ENCODE data around the gene PIEZO1. TPM values are rescaled to one million over a fixed set of nuclear protein-coding genes. Genes with fewer than 3 reads are reported as not detected.

The PIEZO1 gene
- total RNA-seq, 2 experiments from 2014 or later, result 206 to 220 TPM

DNA sequence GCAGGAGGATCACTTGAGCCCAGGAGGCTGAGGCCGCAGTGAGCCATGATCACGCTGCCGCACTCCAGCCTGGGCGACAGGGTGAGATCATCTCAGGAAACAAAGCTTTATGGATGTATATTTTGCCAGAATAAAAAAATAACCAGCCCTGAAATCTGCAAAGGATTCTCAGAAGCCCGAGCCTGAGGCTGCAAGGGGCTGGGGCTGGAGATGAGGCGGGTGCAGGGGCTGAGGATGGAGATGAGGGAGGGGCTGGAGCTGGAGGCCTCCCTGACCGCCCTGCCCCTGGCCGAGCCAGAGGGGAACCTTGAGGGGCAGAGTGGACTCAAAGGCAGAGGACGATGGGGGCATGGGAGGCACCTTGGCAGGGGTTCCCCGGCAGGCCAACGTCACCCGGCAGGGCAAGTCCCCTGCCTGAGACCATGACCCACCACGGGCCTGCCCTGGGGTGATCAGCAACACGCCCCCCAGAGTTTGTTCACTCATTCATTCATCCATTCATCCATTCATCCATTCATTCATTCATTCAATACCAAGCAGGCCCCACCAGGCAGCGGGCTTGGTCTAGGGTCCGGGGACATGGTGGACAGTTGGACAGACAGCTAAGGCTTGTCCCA is 32.5 kb downstream of the PIEZO1 start:
- Mint-ChIP-seq H3K27me3 (no peaks in the 10 kb centered on the region), H3K4me1 (peaks cover 4% of the 10 kb centered on the region), H3K4me3 (no peak overlapping the region), H3K9me3 (no peaks in the 10 kb centered on the region), H3K27ac (no peak overlapping the region), H3K36me3 (peaks cover 4% of the 10 kb centered on the region)
- ATAC-seq (ENCODE audit: low read depth) (no peak), DNase-seq (no peak)
- POLR2A ChIA-PET, result no interaction called here

GRCh38 chr16:88750854-88751253 is 34.2 kb downstream of the PIEZO1 start:
- ATAC-seq (ENCODE audit: low read depth) (no peak), DNase-seq (no peak)
- H3K36me3 Mint-ChIP-seq, result peaks cover 4% of the 10 kb centered on the region
- no peak overlapping the region for H3K27ac Mint-ChIP-seq
- POLR2A ChIA-PET, result interaction anchor here (0.6 kb wide), 1 partner anchor 15 kb away, joined by 8 read pairs; no protein-coding TSS in a partner anchor
- H3K27me3 Mint-ChIP-seq, result no peaks in the 10 kb centered on the region
- peaks cover 10% of the 10 kb centered on the region for H3K4me1 Mint-ChIP-seq
- H3K9me3 Mint-ChIP-seq, result no peaks in the 10 kb centered on the region
- H3K4me3 Mint-ChIP-seq, result no peak overlapping the region

DNA sequence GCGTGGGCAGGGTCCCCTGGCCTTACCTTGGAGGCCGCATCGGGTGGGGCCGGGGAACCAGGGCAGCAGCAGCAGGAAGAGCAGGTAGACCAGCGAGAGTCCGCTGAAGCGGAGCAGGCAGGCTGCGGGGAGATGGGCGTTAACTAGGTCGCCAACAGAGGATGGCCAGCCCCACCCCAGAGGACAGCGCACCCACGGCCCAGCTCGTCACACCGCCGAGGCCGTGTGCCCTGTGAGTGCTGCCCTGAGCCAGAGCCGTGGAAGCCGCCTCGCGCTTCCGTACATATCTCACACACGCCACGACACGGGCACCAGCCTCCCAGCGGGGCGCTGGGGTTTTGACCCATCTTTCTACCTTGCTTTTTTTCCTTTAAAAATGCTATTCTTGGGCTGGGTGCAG is 35.7 kb downstream of the PIEZO1 start:
- POLR2A ChIA-PET, result interaction anchor here (0.7 kb wide), 1 partner anchor 63 kb away, joined by 3 read pairs; no protein-coding TSS in a partner anchor
- H3K27ac Mint-ChIP-seq, result peak overlapping the region; percentile 12

GRCh38 chr16:88748364-88748763 is 36.7 kb downstream of the PIEZO1 start:
- ATAC-seq (ENCODE audit: low read depth), result no peak

More for the DNA sequence above, 35.7 kb downstream of the PIEZO1 start:
- Mint-ChIP-seq H3K27me3 (no peaks in the 10 kb centered on the region), H3K36me3 (peaks cover 4% of the 10 kb centered on the region), H3K4me1 (peaks cover 14% of the 10 kb centered on the region), H3K9me3 (no peaks in the 10 kb centered on the region), H3K4me3 (no peak overlapping the region)
- DNase-seq (no peak), ATAC-seq (ENCODE audit: low read depth) (no peak)

GRCh38 chr16:88747588-88748301 is 37.3 kb downstream of the PIEZO1 start:
- H3K4me1 Mint-ChIP-seq, result peaks cover 18% of the 10 kb centered on the region
- H3K9me3 Mint-ChIP-seq, result no peaks in the 10 kb centered on the region
- no peak overlapping the region for H3K4me3 Mint-ChIP-seq
- DNase-seq (peak; percentile 51), ATAC-seq (ENCODE audit: low read depth) (peak; percentile 35)
- H3K36me3 Mint-ChIP-seq, result peaks cover 4% of the 10 kb centered on the region
- POLR2A ChIA-PET, result interaction anchor here (0.7 to 4.8 kb wide), 4 partner anchors 11 to 54 kb away, joined by 3 to 25 read pairs (median 6); no protein-coding TSS in a partner anchor
- H3K27ac Mint-ChIP-seq, result peak overlapping the region; percentile 46
- no peaks in the 10 kb centered on the region for H3K27me3 Mint-ChIP-seq

More at GRCh38 chr16:88748364-88748763, 36.7 kb downstream of the PIEZO1 start:
- peaks cover 4% of the 10 kb centered on the region for H3K36me3 Mint-ChIP-seq
- DNase-seq, result no peak
- no peaks in the 10 kb centered on the region for H3K9me3 Mint-ChIP-seq
- POLR2A ChIA-PET, result interaction anchor here (1.1 to 4.8 kb wide), 2 partner anchors 10 to 33 kb away, joined by 3 to 25 read pairs; no protein-coding TSS in a partner anchor
- H3K4me1 Mint-ChIP-seq, result peaks cover 18% of the 10 kb centered on the region
- H3K27me3 Mint-ChIP-seq, result no peaks in the 10 kb centered on the region
- no peak overlapping the region for H3K4me3 Mint-ChIP-seq
- peak overlapping the region; percentile 46 for H3K27ac Mint-ChIP-seq

DNA sequence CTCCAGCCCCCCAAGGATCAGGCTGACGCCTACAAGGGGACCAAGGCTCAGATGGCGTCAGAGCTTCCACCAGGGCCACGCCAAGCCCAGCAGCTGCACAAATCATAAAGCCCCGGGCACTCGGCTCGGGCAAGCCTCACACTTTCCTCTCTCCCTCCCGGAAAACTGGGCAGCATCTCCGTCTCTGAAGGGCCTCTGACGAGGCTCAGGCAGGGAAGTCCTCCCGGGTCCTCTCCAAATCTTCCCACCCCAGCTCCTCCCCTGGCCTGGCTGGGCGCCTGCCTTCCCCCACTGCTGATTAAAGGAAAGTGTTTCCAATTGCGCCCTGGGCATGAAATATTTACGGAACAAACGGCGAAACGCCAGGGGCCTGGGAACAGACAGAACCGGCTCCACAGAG is 38.5 kb downstream of the PIEZO1 start:
- H3K27me3 Mint-ChIP-seq, result no peaks in the 10 kb centered on the region
- no peak overlapping the region for H3K4me3 Mint-ChIP-seq
- DNase-seq (no peak), ATAC-seq (ENCODE audit: low read depth) (no peak)
- peaks cover 18% of the 10 kb centered on the region for H3K4me1 Mint-ChIP-seq
- H3K9me3 Mint-ChIP-seq, result no peaks in the 10 kb centered on the region
- H3K27ac Mint-ChIP-seq, result peak overlapping the region; percentile 89
- POLR2A ChIA-PET, result interaction anchor here (0.6 to 4.8 kb wide), 5 partner anchors 34 to 752 kb away, joined by 6 to 25 read pairs (median 9); partner anchors contain the start of gene APRT
- H3K36me3 Mint-ChIP-seq, result peaks cover under 1% of the 10 kb centered on the region

DNA sequence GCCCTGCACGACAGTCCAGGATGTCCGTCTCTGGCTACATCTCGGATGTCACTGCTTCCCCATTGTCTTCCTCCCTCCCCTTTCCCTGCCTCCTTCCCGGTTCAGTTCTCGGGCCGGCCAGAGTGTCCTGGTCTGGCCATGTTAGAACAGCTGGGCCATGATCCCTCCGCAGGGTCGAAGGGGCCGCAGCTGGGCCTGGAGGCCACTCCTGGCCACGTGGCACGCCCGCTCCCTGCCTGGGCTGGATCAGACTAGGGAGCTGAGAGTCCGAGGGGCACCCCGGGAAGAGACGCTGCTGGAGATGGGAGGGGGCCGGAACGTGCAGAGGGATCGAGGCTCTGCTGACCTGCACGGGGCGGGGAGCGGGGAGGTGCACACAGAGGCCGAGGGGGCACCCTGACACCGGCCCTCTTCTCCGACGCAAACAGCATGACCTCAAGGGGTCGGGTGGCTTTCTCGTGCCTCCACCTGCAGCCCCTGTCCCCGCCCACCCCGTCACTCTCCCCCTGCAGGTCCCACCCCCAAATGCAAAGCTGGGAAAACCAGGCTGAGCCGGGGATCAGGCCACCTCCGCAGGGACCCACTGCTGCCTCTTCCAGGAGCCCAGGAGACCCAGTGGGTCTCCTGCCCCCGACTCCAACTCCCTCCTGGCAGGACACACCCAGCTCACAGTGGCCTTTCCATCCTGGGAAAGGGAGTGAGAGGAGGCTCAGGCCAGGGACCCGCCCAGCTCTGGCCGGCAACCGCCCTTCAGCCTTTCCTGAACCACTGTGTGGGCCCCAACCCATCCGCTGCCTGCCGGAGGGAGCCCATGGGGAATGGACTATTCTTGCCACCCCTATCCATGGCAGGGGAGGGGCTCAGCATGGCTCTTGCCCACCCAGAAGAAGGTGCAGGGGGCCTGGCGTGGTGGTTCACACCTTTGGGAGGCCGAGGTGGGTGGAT is 40.2 kb downstream of the PIEZO1 start:
- POLR2A ChIA-PET, result interaction anchor here (1.2 to 4.8 kb wide), 5 partner anchors 36 to 496 kb away, joined by 3 to 25 read pairs (median 7); partner anchors contain the start of genes APRT and CDT1
- Mint-ChIP-seq H3K27me3 (no peaks in the 10 kb centered on the region), H3K36me3 (peaks cover 1% of the 10 kb centered on the region), H3K4me1 (peaks cover 18% of the 10 kb centered on the region), H3K4me3 (peak overlapping the region; percentile 67), H3K27ac (peak overlapping the region; percentile 89), H3K9me3 (no peaks in the 10 kb centered on the region)
- no peak for ATAC-seq (ENCODE audit: low read depth)
- DNase-seq, result no peak

- DNase-seq (peak; percentile 81), ATAC-seq (ENCODE audit: low read depth) (no peak)
- no peaks in the 10 kb centered on the region for H3K27me3 Mint-ChIP-seq
- H3K4me1 Mint-ChIP-seq, result peaks cover 18% of the 10 kb centered on the region
- POLR2A ChIA-PET, result interaction anchor here (4.8 kb wide), 1 partner anchor 37 kb away, joined by 25 read pairs; no protein-coding TSS in a partner anchor
- no peak overlapping the region for H3K4me3 Mint-ChIP-seq
- peaks cover 1% of the 10 kb centered on the region for H3K36me3 Mint-ChIP-seq
- H3K27ac Mint-ChIP-seq, result no peak overlapping the region
- H3K9me3 Mint-ChIP-seq, result no peaks in the 10 kb centered on the region
Observed at GRCh38 chr16:88743693-88744576, 41.1 kb downstream of the PIEZO1 start.

GRCh38 chr16:88742896-88743605 is 42.0 kb downstream of the PIEZO1 start:
- Mint-ChIP-seq H3K27ac (no peak overlapping the region), H3K4me1 (peaks cover 17% of the 10 kb centered on the region), H3K4me3 (no peak overlapping the region), H3K36me3 (peaks cover 1% of the 10 kb centered on the region), H3K9me3 (no peaks in the 10 kb centered on the region), H3K27me3 (no peaks in the 10 kb centered on the region)
- POLR2A ChIA-PET, result interaction anchor here (1.1 kb wide), 1 partner anchor 40 kb away, joined by 3 read pairs; no protein-coding TSS in a partner anchor
- ATAC-seq (ENCODE audit: low read depth) (no peak), DNase-seq (no peak)

GRCh38 chr16:88741368-88741767 is 43.7 kb downstream of the PIEZO1 start:
- Mint-ChIP-seq H3K4me3 (no peak overlapping the region), H3K4me1 (peaks cover 16% of the 10 kb centered on the region), H3K27me3 (no peaks in the 10 kb centered on the region), H3K27ac (no peak overlapping the region), H3K36me3 (peaks cover 1% of the 10 kb centered on the region), H3K9me3 (no peaks in the 10 kb centered on the region)
- no peak for ATAC-seq (ENCODE audit: low read depth)
- no peak for DNase-seq
- POLR2A ChIA-PET, result no interaction called here

- no peaks in the 10 kb centered on the region for H3K9me3 Mint-ChIP-seq
- peaks cover 1% of the 10 kb centered on the region for H3K36me3 Mint-ChIP-seq
- POLR2A ChIA-PET, result no interaction called here
- H3K27ac Mint-ChIP-seq, result no peak overlapping the region
- H3K4me3 Mint-ChIP-seq, result no peak overlapping the region
- DNase-seq (no peak), ATAC-seq (ENCODE audit: low read depth) (no peak)
- H3K4me1 Mint-ChIP-seq, result peaks cover 9% of the 10 kb centered on the region
- H3K27me3 Mint-ChIP-seq, result no peaks in the 10 kb centered on the region
Observed at GRCh38 chr16:88740727-88741055, 44.3 kb downstream of the PIEZO1 start.

All from activated naive CD8-positive, alpha-beta T cell treated with anti-CD3 and anti-CD28 coated beads, Interleukin-2, amount 10 ng/mL, durations not matched to agents 7 days and 5 days (primary cell).